CD4-positive, alpha-beta T cell treated with Interleukin-15 for 1 hour (primary cell): ENCODE data around the gene GMDS.

Source experiments
- DNase-seq: peaks from one replicate; pipeline ENCODE4 v3.0.0-alpha.2; 2020

Gene GMDS

DNA sequence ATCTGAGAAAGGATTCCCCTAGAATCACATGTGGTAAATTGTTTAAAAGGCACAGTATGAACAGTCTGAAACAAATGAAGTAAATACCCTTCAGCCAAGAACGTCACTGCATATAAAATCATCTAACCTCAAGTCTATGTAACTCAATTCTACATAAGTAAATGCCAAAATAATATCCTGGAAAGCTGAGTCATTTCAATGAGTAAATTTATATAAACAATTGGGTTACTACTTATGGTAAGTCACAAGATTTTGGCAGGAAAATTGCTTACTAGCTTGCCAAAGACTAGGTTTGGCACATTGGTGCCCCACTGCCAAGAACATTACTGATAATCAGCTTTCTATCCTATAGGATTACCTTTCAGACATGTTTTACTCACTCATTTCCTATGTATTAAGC lies 8.4 kb downstream of the GMDS start:
- no peak for DNase-seq

DNA sequence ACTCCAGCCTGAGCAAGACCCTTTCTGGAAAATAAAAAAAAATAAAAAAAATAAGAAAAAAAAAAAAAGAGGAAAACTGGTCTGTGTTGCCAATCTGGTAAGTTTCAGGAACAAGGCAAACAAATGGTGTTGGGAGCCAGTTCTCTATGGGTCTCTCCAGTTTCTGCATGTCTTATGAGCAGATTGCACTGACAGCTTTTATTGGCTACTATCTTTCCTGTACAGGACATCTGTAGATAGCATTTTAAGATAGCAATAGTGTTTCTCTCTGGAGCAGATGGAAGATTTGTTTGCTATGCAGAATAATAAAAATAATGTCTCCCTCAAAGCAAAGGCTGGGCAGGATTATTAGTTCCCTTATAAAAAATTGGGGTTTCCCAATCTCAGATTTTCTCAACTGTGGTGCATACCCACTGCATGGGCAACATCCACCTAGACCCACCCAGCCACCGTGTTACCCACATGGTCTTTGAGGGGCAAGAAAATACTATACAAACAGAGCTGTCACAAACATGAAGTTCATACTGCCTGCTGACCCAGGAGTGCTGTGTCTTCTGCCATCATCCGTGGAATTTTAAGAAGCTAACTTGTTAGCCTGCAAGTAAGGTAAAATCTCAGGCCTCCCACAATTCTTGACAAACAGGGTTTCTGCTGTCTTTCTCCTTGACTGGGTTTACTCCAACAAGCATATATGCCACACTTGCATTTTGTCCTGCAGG lies 9.5 kb downstream of the GMDS start:
- DNase-seq, result no peak

DNA sequence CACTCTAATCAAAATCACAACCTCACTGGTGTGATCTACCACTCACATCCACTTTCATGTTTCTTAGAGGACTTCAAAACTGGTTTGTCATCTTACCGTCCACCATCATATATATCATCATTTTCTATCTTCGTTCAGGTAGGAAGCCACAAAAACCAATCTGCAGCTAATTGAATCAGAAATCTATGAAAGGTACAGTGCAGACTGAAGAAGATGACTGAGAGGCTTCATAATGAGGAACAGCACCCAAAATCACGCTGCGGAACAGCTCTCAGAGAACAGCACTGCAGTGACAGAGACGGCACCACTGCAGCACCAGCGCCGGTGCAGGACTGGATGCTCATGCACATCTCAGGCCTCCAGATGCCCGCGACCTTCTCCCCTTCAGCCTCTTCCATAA lies 13.0 kb downstream of the GMDS start:
- DNase-seq, result no peak

DNA sequence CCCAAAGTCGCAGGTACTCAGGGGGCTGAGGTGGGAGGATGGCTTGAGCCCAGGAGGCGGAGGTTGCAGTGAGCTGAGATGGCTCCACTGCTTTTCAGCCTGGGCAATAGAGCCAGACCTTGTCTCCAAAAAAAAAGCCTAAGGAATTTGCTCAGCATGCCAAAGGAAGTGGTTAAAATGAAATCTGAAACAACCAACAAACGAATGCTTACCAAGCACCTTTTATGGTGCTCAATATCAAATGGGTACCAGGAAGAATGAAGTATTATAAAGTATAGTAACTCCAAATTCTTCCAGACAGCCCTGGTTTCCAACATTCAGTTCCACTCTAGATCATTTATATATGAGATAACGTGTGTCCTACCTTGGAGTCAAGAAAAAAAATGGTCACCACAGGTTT lies 14.0 kb downstream of the GMDS start:
- DNase-seq, result no peak

DNA sequence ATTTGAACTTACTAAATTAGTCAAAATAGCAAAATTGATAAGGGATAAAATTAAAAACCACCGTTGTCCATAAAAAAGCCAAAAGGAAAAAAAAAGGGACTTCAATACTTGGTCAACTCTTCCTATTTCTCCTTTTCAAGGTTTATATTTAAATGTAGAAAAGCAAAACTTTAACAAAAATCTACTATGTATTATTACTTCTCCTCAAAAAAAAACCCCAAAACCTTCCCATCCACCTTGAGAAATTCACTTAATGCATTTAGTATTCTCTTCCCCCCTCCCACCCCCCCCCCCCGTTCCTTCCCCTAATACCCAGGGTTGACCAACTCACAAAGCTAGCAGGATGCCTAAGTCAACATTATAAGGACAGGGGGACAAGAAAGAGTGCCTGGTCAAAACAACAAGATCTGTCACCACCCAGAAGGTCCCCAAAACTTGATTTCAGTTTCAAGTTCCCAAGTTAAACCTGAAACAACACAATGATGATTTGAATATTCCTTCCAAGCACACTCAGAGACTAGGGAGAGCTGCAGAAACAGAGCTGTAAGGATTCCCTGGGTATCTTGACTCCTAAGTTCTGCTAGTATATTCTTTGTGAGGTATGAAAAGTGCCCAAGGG lies 14.6 kb downstream of the GMDS start:
- DNase-seq, result no peak

DNA sequence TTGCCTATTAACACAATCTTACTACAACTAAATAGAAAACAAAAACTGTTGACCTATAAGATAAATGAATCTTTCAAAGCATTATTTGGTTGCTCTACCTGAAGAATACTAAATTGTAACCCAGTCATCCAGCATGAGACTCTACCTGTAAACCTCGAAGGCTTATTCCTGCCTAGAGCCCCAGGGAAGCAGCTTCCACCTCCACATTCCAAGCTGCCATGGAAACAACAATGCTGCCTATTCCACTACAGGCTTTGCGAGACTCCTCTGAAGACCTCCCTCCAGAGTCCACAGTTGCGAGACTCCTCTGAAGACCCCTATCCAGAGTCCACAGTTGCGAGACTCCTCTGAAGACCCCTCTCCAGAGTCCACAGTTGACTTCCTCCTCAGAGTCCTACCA lies 15.7 kb downstream of the GMDS start:
- no peak for DNase-seq

DNA sequence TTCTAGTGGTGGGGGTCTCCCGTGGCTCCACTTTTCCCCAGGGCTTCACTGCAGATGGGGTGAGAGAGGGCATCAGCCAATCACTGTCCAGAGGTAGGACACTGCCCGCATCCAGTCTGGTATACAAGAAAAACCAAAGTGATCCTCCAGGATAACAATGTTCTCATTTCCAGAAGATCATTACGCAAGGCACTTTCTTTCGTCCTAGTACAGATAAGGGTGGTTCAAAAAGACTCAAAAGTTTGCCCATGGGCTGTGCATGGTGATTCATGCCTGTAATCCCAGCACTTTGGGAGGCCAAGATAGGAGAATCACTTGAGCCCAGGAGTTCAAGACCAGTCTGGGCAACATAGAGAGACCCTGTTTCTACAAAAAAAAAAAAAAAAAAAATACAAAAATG lies 16.4 kb downstream of the GMDS start:
- DNase-seq, result no peak

DNA sequence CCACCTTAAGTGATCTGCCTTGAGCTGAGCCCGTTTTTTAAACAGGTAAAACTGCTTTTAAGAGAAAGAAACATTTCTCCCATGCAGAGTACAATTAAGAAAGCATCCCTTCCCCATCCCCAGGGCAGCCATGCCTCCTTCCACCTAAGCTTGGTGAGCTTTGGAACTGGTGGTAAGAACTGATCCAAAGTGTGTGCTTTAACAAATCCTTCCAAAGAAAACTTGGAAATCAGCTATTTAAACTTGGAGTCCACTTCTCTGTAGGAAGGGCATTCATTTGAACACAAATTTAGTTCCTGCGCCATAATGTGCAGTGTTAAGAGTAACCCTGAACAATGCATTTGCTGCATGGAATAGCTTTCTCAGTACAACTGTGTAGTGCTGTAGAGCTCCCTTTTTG lies 17.0 kb downstream of the GMDS start:
- no peak for DNase-seq

DNA sequence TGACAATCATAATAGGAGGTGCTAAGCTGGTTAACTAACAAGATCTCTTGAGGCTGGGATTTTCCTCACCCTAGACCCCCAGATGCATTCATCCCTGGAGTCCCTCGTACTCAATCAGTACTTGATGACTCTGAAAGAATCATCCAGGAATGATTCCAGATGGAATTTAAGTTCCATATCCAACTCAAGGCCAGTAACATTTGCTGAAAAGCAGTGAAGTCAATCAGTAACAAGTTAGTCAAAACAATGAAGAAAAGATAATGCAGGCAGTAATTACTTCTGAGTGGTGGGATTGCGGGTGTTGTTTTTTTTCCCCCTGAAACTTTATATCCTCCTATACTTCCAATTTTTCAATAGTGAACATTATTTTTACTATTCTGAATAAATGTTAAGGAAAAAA lies 18.6 kb downstream of the GMDS start:
- DNase-seq, result no peak

DNA sequence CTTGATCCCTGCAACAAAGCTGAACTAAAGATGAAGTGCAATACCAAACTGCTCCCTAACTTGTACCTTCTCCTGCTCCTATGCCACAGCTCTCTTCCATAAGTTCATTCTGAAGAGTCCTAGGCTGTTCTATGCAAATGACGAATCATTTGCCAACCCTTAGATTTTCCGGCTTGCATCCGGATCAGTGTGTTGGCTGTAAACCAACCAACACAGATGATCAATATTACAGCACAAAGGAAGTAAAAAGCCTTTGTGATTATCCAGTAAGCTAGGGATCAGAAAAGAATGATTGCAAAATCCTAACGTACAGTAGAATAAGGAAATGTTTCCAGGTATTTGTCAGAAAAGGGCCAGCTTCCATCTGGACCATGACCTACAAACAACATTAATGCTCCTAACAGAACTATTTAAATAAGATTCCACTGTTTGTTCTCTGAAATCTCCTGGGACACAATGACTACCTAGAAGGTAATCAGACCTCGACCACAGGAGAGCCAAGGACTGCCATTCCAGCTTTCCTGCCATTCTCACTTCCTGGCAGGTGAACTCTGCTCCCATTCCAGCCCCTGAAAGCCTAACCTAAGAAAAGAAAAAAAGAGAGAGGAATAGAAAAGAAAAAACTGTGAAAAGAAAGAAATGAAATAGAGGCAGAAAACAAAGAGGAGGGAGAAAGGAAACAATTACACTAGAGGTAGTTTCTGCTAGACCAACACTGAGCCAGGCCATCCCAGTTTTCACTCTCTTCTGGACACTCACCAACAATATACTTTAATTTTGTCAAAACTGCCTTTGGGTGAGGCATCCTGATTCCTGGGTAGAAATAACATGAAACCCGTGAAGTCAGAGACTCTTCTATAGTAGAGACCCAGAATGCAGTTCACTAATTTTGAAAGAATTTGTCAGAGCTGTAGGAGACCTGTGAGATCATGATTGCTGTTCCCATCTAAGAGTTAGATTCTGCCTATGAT lies 19.7 kb downstream of the GMDS start:
- no peak for DNase-seq

DNA sequence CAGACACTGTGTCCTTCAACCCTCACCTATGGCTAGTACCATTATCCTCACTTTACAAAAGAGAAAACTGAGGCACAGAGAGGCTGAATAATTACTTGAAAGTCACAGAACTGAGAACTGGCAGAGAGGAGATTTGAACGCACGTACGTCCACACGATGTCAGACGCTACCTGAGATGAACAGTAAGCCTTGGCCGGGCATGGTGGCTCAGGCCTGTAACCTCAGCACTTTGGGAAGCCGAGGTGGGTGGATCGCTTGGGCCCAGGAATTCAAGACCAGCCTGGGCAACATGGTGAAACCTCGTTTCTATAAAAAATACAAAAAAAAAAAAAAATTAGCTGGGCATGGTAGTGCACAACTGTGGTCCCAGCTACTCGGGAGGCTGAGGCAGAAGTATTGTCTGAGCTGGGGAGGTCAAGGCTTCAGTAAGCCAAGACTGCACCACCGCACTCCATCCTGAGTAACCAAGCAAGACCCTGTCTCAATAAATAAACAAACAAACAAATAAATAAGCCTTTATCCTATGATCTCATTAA lies 20.5 kb downstream of the GMDS start:
- DNase-seq, result no peak

DNA sequence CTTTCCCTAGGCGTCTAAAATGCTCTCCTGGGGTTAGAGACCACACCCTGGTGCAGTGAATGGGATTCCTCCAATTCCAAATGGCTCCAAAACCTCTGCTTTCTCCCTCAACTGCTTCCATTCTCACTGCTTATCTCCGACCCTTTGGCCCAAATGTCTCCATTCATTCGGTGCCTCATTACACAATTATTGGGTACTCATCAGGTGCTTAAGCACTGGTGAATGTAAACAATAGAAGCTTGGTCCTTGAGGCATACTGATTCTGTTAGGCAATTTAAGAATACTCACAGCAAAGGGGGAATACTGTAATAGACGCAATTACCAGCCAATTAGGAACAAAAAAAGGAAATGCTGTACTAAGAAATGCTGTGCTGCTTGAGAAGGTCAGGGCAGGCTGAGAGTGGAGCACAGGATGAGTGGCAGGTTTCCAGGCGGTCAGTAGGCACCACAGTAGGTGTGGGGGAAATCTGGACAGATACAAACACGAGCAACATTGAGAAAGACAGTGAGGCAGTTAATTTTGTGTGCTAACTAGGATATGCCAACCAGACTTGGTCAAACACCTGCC lies 23.0 kb downstream of the GMDS start:
- DNase-seq, result no peak

DNA sequence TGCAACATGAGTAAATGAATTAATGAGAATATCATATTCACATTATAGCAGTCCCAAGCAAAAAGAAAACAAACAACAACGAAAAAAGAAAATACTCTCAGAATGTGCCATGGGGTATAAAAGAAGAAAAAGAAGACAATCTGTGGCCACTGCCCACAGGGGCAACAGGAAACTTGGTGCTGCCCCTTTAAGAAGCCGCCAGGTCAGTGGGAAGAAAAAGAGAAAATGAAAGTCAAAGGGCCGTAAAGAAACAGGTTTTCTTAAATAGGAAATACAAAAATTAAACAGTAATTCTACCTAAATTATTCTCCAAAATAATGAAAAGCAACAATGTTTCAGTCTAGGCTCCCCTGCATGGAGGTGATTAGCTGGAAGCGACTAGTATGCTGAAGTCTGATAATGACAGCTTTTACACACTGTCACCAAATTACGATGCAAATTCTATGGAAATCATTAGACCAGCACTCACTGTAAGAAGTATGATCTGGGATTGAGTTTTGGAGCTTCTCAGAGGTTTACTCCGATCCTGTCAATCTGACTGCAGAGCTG lies 23.6 kb downstream of the GMDS start:
- DNase-seq, result no peak

DNA sequence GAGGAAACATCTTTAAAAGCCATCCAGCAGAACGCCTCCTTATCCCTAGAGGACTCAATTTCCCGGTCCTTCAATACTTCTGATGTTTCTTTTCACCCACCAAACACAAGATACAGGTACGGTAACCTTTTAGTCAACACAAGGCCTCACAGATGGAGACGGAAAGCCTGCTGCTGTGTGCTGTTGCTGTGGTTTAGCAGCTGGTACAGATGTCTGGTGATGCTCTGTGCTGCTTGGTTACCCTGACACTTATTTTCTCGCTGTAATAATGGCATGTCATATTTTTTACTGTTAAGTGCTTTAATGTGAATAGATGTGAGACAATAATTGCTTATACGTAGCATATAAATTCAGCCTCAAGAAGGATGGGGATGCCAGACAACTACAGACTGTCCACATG lies 25.3 kb downstream of the GMDS start:
- no peak for DNase-seq

DNA sequence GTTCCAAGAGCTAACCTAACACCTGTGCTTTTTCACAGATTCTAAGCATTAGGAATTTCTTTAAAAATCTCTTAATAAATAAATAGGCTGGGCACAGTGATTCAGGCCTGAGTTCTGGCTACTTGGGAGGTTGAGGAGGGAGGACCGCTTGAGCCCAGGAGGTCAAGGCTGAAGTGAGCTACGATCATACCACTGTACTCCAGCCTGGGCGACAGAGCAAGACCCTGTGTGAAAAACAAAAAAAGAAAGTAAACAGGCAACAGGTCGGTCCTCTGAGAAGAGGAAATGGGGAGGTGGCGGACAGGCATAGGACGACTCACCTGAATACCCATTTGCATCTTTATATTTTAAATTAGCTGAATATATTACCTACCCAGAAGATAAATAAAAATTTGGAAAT lies 26.5 kb downstream of the GMDS start:
- DNase-seq, result no peak

DNA sequence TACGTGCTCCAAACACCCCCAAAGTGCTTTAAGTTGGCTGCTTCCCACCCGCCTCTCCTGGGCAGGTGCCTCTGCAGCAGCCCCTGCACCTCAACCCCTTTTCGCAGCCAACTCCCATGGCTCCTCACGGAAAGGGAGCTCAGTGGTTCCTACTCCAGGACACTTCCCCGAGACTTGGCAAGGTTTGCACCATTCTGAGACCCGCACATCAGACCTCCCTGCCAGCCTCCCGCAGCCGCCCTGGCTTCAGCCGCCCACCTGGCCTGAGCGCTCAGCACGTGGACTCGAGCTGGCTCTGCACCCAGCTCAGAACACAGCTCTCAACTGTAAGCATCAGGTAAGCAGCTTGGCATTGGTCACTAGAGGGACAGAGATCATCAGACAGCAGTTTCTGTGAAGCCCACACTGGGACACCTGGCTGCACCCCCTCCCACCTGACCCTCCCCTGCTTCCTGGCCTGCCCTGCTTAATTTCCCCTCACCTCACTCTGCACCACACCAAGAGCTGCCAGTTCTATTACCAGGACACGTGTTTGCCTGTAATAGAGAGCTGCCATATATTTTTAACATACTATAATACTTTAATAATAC lies 28.5 kb downstream of the GMDS start:
- DNase-seq, result no peak

DNA sequence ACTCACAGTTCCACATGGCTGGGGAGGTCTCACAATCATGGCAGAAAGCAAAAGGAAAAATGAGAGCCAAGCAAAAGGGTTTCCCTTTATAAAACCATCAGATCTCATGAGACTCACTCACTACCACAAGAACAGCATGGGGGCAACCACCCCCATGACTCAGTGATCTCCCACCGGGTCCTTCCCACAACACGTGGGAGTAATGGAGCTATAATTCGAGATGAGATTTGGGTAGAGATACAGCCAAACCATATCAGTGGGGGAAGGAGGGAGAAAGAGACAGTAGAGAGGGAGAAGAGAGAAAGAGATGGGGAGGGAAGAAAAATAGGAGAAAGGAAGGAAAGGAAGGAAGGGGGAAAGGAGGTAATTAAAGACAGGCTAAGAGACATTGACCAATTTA lies 30.1 kb downstream of the GMDS start:
- DNase-seq, result no peak

DNA sequence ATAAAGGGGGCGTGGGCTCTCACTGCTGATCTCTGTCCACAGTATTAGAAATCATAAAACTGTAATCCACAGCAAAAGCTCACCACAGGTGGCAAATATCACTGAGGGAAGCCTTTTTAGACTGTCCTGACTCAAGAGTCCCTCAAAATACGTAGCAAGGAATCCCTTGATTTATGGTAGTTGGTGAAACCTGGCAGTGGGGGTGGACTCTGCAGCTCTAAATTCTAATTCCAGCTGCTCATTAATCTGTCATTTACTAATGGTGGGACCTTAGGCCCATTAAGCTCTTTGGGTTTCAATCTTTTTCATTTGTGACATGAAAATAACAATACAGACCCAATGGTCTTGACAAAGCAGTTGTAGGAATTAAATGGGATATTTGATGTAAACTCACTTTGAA lies 32.3 kb downstream of the GMDS start:
- DNase-seq, result no peak

DNA sequence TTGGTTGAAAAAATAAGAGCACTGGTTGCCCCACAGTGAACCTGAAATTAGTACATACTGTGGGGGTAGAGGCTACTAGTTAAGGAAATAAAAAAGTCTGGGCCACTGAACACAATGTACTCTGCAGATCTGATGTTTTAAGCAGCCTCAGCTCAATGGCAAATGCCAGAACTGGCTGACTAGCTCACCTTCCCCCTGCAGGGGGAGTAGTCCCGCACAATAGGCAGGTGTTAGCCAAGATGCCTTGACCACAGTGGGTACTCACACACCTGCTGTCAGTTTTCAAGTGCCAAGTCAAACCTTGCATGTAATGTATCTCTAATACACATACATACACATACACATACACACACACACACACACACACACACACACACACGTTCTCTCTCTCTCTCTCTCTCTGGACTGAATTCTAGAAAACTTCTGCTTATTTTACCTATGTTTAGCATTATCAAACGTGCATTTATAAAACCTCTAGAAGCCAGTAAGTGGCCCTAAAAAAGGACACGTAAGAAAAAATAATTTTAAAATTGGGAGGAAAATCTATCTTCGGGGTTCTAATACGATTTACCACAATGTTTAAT lies 36.1 kb downstream of the GMDS start:
- peak; percentile 46 for DNase-seq

DNA sequence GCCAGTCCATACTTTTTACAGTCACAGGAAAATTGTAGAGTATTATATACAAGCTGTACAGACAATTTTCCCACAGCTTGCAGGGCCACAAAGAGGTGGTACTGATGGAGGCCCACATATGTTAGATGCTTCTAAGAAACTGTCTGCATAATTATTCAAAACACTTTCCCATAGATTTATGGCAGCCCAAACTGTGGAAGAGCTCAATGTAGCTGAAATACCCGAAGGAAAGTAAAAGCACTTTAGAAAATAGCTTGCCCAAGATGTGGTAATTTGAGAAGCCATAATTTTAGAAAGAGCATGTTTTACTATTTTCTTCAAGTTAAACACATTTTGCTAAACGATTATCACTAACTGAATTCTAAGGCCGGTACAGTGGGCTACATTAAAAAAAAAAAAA lies 36.9 kb downstream of the GMDS start:
- no peak for DNase-seq

DNA sequence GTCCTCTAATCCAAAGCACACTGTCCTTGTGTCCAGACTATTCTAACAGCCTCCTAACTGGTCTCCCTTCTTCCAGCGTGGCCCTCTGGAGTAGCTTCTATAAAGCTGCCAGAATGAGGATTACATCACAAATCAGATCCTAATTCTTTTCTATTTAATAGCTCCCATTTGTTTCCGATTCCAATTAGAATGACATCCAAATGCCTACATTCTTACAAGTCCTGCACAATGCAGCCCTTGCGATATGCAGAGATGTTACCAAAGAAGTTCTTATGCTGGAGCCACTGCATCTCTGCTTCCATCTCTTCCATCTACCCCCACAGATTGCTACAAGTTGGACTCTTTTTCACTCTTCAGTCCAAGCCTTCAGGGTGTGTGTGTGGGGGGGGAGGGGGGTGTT lies 40.0 kb downstream of the GMDS start:
- no peak for DNase-seq

DNA sequence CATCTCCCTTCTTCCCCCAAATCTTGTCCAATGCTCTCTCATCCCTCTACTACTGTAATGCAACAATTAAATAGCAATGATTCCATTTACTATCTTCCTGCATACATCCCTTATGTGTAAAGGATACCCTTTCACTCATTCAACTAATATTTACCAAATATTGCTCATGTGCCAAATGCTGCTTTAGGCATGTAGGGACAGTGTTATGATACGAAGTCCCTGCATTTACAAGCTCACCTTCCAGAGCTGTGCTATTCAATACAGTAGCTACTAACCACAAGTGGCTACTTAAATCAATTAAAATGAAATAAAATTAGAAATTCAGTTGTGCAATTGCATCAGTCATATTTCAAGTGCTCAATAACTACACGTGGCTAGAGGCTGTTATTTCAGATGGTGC lies 41.1 kb downstream of the GMDS start:
- no peak for DNase-seq
